Endothelial cell of umbilical vein (primary cell): ENCODE data around the gene SOX5. TPM values are rescaled to one million over a fixed set of nuclear protein-coding genes. Genes with fewer than 3 reads are reported as not detected.

Experiments
- BruUV-seq: library from RNA; stranded (reverse); fragments of 400-500 nt; replicated peaks from 2 replicates; lab custom pipeline; 2021; lab: Mats Ljungman, UMichigan
- CTCF ChIA-PET: fragments of 300-600, 350-600 bp; sonication (Branson Sonifier 250); formaldehyde crosslinking; loops from one replicate; lab custom pipeline; 2021; ENCODE audit warnings: antibody characterized with exemption, inconsistent platforms; lab: Charles Lee
- POLR2A ChIA-PET: fragments of 300-600, 350-600 bp; sonication (Branson Sonifier 250); formaldehyde crosslinking; loops from one replicate; lab custom pipeline; 2021; ENCODE audit warnings: antibody characterized with exemption, inconsistent platforms; lab: Charles Lee
- DNase-seq: peaks from one replicate; pipeline ENCODE4 v3.0.0-alpha.2; 2011; ENCODE audit warnings: low read depth, low spot score
- FAIRE-seq: peaks from 2 replicates; lab custom pipeline; 2011; peaks lifted over from hg19 to GRCh38; lab: Jason Lieb, UNC
- H2AFZ ChIP-seq: 2 replicates; pipeline ENCODE4 v1.6.0; 2012; ENCODE audit warnings: low read depth, low read length, control low read depth, inconsistent platforms
- H3K27ac ChIP-seq: 2 replicates; pipeline ENCODE4 v1.5.1; 2011; ENCODE audit warnings: low read depth, mild to moderate bottlenecking, control low read depth, low read length, moderate library complexity; ENCODE audit not compliant: insufficient read depth
- H3K27me3 ChIP-seq, 2 experiments: 2 replicates each; pipeline versions ENCODE4 v1.6.0 to v1.6.1; 2011; ENCODE audit warnings: low read length in 2 of 2, mixed read lengths in 1 of 2; ENCODE audit not compliant: control insufficient read depth in 2 of 2, insufficient read depth in 2 of 2
- H3K36me3 ChIP-seq, 2 experiments: 2 replicates in 1 of 2; 3 replicates in 1 of 2; pipeline ENCODE4 v1.5.1; 2011; ENCODE audit warnings: low read length in 2 of 2, mild to moderate bottlenecking in 1 of 2, moderate library complexity in 1 of 2; ENCODE audit not compliant: control insufficient read depth in 2 of 2, insufficient read depth in 2 of 2; ENCODE audit errors: extremely low read depth in 1 of 2
- H3K4me1 ChIP-seq: 3 replicates; pipeline ENCODE4 v1.5.1; 2011; ENCODE audit warnings: mild to moderate bottlenecking, low read length; ENCODE audit not compliant: control insufficient read depth, insufficient read depth; ENCODE audit errors: extremely low read depth
- H3K4me2 ChIP-seq: 2 replicates; pipeline ENCODE4 v1.6.1; 2011; ENCODE audit warnings: low read length, control low read depth, mixed read lengths; ENCODE audit not compliant: insufficient read depth
- H3K4me3 ChIP-seq, 3 experiments: fragments of 200-600 bp in 1 of 3; sonication (generic), shearing (Covaris generic) in 1 of 3; replicated peaks in 1 of 3; 2 replicates each; pipeline ENCODE4 v1.5.1; 2011 to 2016; ENCODE audit warnings: control low read depth in 3 of 3, low read length in 3 of 3, mild to moderate bottlenecking in 2 of 3, inconsistent platforms in 1 of 3, low read depth in 1 of 3, moderate library complexity in 1 of 3; ENCODE audit not compliant: insufficient read depth in 1 of 3
- H3K79me2 ChIP-seq: 2 replicates; pipeline ENCODE4 v1.6.0; 2012; ENCODE audit warnings: low read length, inconsistent platforms; ENCODE audit not compliant: control insufficient read depth, insufficient read depth
- H3K9ac ChIP-seq: replicated peaks from 2 replicates; pipeline ENCODE3; 2011; ENCODE audit warnings: low read length, control low read depth; ENCODE audit not compliant: insufficient read depth; ENCODE audit errors: extremely low read depth
- H3K9me1 ChIP-seq: replicated peaks from 3 replicates; pipeline ENCODE4 v1.6.0; 2011; ENCODE audit warnings: mild to moderate bottlenecking, low read length; ENCODE audit not compliant: control insufficient read depth, insufficient read depth; ENCODE audit errors: extremely low read depth
- H3K9me3 ChIP-seq: replicated peaks from 2 replicates; pipeline ENCODE4 v1.5.1; 2012; ENCODE audit warnings: low read length, inconsistent platforms; ENCODE audit not compliant: control insufficient read depth, insufficient read depth
- H4K20me1 ChIP-seq: replicated peaks from 2 replicates; pipeline ENCODE3; 2011; ENCODE audit warnings: mild to moderate bottlenecking, low read length; ENCODE audit not compliant: control insufficient read depth, insufficient read depth; ENCODE audit errors: extremely low read depth
- MAX ChIP-seq: IDR thresholded peaks from 2 replicates; pipeline ENCODE4 v1.6.1; 2011; ENCODE audit not compliant: insufficient read depth, insufficient read length
- POLR2A ChIP-seq: IDR thresholded peaks from 2 replicates; pipeline ENCODE4 v1.6.1; 2012; ENCODE audit warnings: low read depth, mild to moderate bottlenecking, control low read depth, low read length
- dilution Hi-C: fragments of 300-500 bp; cut with MboI; formaldehyde crosslinking; loops from one replicate; pipeline ENCODE4 v1.15.0; 2019; ENCODE audit warnings: low sequenced_read_pairs; ENCODE audit not compliant: extremely low pct_ligation_motif_present
- intact Hi-C: fragments of 100-400 bp; cut with micrococcal nuclease; formaldehyde crosslinking; loops from one replicate; pipeline ENCODE4 v1.10.0; 2022
- polyA plus RNA-seq, 4 experiments: library from polyadenylated mRNA; depleted of rRNA in 3 of 4; stranded (reverse) in 3 of 4; unstranded in 1 of 4; fragments of >200 nt; gene quantifications; 2 replicates each; pipeline versions ENCODE4 v1.2.1 to v1.2.3, GENCODE V29; 2011 to 2012; ENCODE audit warnings: missing spikeins in 1 of 4
- total RNA-seq: library from RNA; stranded (reverse); gene quantifications from 2 replicates; pipeline ENCODE4 v1.2.3, GENCODE V29; 2021

The SOX5 gene
- total and polyA plus RNA-seq, 2 donors (not counting 3 experiments of a cell fraction or from before 2014, with no cell fraction given) = 0.63 to 3.5 TPM

GRCh38 chr12:23771240-23771949 lies 178.1 kb downstream of the SOX5 start:
- no peaks in the 10 kb centered on the region for H3K36me3 ChIP-seq
- no peaks in the 10 kb centered on the region for H4K20me1 ChIP-seq
- no peak overlapping the region for H3K9ac ChIP-seq
- no peak for TF ChIP-seq MAX
- H2AFZ ChIP-seq = no peak overlapping the region
- no peak overlapping the region for H3K27ac ChIP-seq
- no peak overlapping the region for H3K4me2 ChIP-seq
- DNase-seq (no peak), FAIRE-seq (no peak)
- no peaks in the 10 kb centered on the region for H3K9me3 ChIP-seq
- no peaks in the 10 kb centered on the region for H3K79me2 ChIP-seq
- no peaks in the 10 kb centered on the region for H3K27me3 ChIP-seq
- ChIA-PET CTCF (interaction anchor here (0.8 kb wide), 1 partner anchor 9 kb away, joined by 3 read pairs; no protein-coding TSS in a partner anchor), POLR2A (no interaction called here)
- no peak overlapping the region for H3K4me3 ChIP-seq
- dilution Hi-C loops (no loop called here), intact Hi-C loops (no loop called here)
- H3K4me1 ChIP-seq = no peaks in the 10 kb centered on the region
- H3K9me1 ChIP-seq = no peaks in the 10 kb centered on the region
- no TSS peak for BruUV-seq

- no peaks in the 10 kb centered on the region for H3K9me3 ChIP-seq
- ChIA-PET POLR2A (no interaction called here), CTCF (interaction anchor here (0.6 to 0.8 kb wide), 2 partner anchors 8 to 27 kb away, joined by 3 read pairs; no protein-coding TSS in a partner anchor)
- no peaks in the 10 kb centered on the region for H4K20me1 ChIP-seq
- DNase-seq = no peak
- no peak overlapping the region for H3K4me3 ChIP-seq
- no peaks in the 10 kb centered on the region for H3K9me1 ChIP-seq
- no peak overlapping the region for H2AFZ ChIP-seq
- TF ChIP-seq POLR2A = no peak
- TF ChIP-seq MAX = no peak
- FAIRE-seq = no peak
- no peak overlapping the region for H3K9ac ChIP-seq
- no peak overlapping the region for H3K4me2 ChIP-seq
- no peaks in the 10 kb centered on the region for H3K36me3 ChIP-seq
- dilution Hi-C loops (no loop called here), intact Hi-C loops (no loop called here)
- H3K27me3 ChIP-seq = no peaks in the 10 kb centered on the region
- no peaks in the 10 kb centered on the region for H3K4me1 ChIP-seq
- no peaks in the 10 kb centered on the region for H3K79me2 ChIP-seq
- H3K27ac ChIP-seq = no peak overlapping the region
- no TSS peak for BruUV-seq
Observed at GRCh38 chr12:23770202-23770938, 179.1 kb downstream of the SOX5 start.
